DND-41 (cell line): ENCODE measurements around the gene MEIS3.

ENCODE experiments used
- EZH2 ChIP-seq: IDR thresholded peaks from 3 replicates; pipeline ENCODE4 v1.6.1; 2012; ENCODE audit warnings: borderline replicate concordance, low read depth, mild to moderate bottlenecking, moderate library complexity, low read length, inconsistent platforms; ENCODE audit not compliant: severe bottlenecking
- TF ChIP-seq, protein P1 (sequence below): IDR thresholded peaks from 2 replicates; pipeline ENCODE4 v1.5.1; 2012; ENCODE audit warnings: borderline replicate concordance, low read length, moderate library complexity, mild to moderate bottlenecking; ENCODE audit not compliant: poor library complexity, severe bottlenecking; ENCODE audit errors: extremely low read depth

DNA sequence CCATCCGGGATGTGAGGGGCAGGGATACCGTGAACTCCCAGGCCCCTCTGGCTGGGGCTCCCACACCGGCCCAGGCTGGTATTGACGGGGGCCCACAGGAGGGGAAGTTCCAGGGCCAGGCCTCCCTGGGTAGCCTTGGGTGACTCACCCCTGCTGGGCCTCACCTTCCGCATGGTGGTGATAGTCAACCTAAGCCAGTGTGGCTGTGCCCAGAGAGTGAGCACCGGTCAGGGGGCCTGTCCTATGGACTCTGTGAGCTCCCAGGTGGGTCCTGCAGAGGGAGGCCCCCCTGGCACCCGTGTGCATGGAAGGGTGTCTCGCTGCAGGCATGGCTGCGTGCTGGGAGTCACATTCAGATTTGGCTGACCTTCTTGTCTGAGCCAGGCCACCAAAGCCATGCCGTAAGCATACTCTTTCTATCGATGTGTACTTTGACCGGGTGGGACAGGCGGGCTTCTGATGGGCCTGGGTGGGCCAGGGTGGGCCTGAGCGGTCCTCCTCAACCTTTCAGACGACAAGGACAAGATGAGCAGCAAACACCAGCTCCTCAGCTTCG, 42.7 kb downstream of the MEIS3 start:
- TF ChIP-seq, protein P1, sequence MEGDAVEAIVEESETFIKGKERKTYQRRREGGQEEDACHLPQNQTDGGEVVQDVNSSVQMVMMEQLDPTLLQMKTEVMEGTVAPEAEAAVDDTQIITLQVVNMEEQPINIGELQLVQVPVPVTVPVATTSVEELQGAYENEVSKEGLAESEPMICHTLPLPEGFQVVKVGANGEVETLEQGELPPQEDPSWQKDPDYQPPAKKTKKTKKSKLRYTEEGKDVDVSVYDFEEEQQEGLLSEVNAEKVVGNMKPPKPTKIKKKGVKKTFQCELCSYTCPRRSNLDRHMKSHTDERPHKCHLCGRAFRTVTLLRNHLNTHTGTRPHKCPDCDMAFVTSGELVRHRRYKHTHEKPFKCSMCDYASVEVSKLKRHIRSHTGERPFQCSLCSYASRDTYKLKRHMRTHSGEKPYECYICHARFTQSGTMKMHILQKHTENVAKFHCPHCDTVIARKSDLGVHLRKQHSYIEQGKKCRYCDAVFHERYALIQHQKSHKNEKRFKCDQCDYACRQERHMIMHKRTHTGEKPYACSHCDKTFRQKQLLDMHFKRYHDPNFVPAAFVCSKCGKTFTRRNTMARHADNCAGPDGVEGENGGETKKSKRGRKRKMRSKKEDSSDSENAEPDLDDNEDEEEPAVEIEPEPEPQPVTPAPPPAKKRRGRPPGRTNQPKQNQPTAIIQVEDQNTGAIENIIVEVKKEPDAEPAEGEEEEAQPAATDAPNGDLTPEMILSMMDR: no peak
- no peak for TF ChIP-seq EZH2
